OCI-LY3 (cell line): ENCODE measurements around the gene RMI2.

Experiments used
- H2AFZ ChIP-seq: fragments of 200-600, 300-600 bp; shearing (Covaris generic); 2 replicates; pipeline ENCODE4 v1.6.0; 2014; ENCODE audit warnings: antibody characterized with exemption, low read depth, low read length
- H3K27ac ChIP-seq: fragments of 200-600, 300-600 bp; sonication (generic); 2 replicates; pipeline ENCODE4 v1.5.1; 2014; ENCODE audit warnings: mild to moderate bottlenecking, low read length, moderate library complexity, mixed read lengths
- H3K27me3 ChIP-seq: fragments of 200-600, 300-600 bp; sonication (generic); 2 replicates; pipeline ENCODE4 v1.6.1; 2014; ENCODE audit warnings: low read depth, low read length, mixed read lengths
- H3K36me3 ChIP-seq: fragments of 200-600, 300-600 bp; sonication (generic); replicated peaks from 2 replicates; pipeline ENCODE3; 2014; ENCODE audit warnings: low read depth, low read length, mixed read lengths
- H3K4me1 ChIP-seq: fragments of 300-600, 200-600 bp; sonication (generic); 2 replicates; pipeline ENCODE4 v1.6.1; 2014; ENCODE audit warnings: low read length, mixed read lengths
- H3K4me2 ChIP-seq: fragments of 200-600, 300-600 bp; sonication (generic); 2 replicates; pipeline ENCODE4 v1.6.1; 2014; ENCODE audit warnings: low read length, mixed read lengths
- H3K4me3 ChIP-seq: fragments of 300-600, 200-600 bp; sonication (generic); 2 replicates; pipeline ENCODE4 v1.5.1; 2014; ENCODE audit warnings: antibody characterized with exemption, mild to moderate bottlenecking, low read length, moderate library complexity
- H3K79me2 ChIP-seq: fragments of 300-600, 200-600 bp; shearing (Covaris generic); 2 replicates; pipeline ENCODE4 v1.6.1; 2014; ENCODE audit warnings: mild to moderate bottlenecking, low read length, mixed read lengths
- H3K9ac ChIP-seq: fragments of 300-600, 200-600 bp; shearing (Covaris generic); 2 replicates; pipeline ENCODE4 v1.6.0; 2014; ENCODE audit warnings: mild to moderate bottlenecking, low read length, moderate library complexity
- H3K9me3 ChIP-seq: fragments of 200-600, 300-600 bp; shearing (Covaris generic); 2 replicates; pipeline ENCODE4 v1.6.1; 2014; ENCODE audit warnings: low read length, mixed read lengths; ENCODE audit not compliant: insufficient read depth
- H4K20me1 ChIP-seq: fragments of 200-600, 300-600 bp; sonication (generic); 2 replicates; pipeline ENCODE4 v1.6.1; 2016; ENCODE audit warnings: low read length, mixed read lengths; ENCODE audit not compliant: insufficient read depth
- CTCF ChIP-seq: fragments of 200-600, 300-600 bp; sonication (generic); IDR thresholded peaks from 2 replicates; pipeline ENCODE4 v1.5.1; 2014; ENCODE audit warnings: antibody characterized with exemption, low read length, low read depth
- EZH2phosphoT487 ChIP-seq: fragments of 200-600 bp; shearing (Covaris generic); IDR thresholded peaks from 2 replicates; pipeline ENCODE4 v1.6.1; 2018; ENCODE audit warnings: antibody characterized with exemption, mixed run types, low read depth

Gene RMI2

GRCh38 chr16:11309895-11310633 is 35.2 kb upstream of the RMI2 start:
- H3K36me3 ChIP-seq, result no peaks in the 10 kb centered on the region
- H3K27ac ChIP-seq, result no peak overlapping the region
- H3K9me3 ChIP-seq, result 0 out of 2 replicates have a peak, but pooled peaks cover 6% of the 10 kb centered on the region
- H3K9ac ChIP-seq, result no peak overlapping the region
- H2AFZ ChIP-seq, result no peak overlapping the region
- no peaks in the 10 kb centered on the region for H3K79me2 ChIP-seq
- peaks cover 31% of the 10 kb centered on the region for H3K4me1 ChIP-seq
- TF ChIP-seq CTCF (no peak), EZH2phosphoT487 (no peak)
- no peak overlapping the region for H3K4me3 ChIP-seq
- H4K20me1 ChIP-seq, result no peaks in the 10 kb centered on the region
- H3K4me2 ChIP-seq, result no peak overlapping the region
- H3K27me3 ChIP-seq, result no peaks in the 10 kb centered on the region

GRCh38 chr16:11310634-11310977 is 34.7 kb upstream of the RMI2 start:
- Histone ChIP-seq H3K9ac (no peak overlapping the region), H2AFZ (no peak overlapping the region), H3K4me3 (no peak overlapping the region), H4K20me1 (no peaks in the 10 kb centered on the region), H3K36me3 (no peaks in the 10 kb centered on the region), H3K27ac (no peak overlapping the region), H3K27me3 (no peaks in the 10 kb centered on the region), H3K79me2 (no peaks in the 10 kb centered on the region), H3K9me3 (0 out of 2 replicates have a peak, but pooled peaks cover 6% of the 10 kb centered on the region), H3K4me1 (peaks cover 31% of the 10 kb centered on the region), H3K4me2 (peak overlapping the region; percentile 47)
- TF ChIP-seq EZH2phosphoT487, result no peak
- no peak for TF ChIP-seq CTCF

- H2AFZ ChIP-seq, result no peak overlapping the region
- H3K9me3 ChIP-seq, result 0 out of 2 replicates have a peak, but pooled peaks cover 6% of the 10 kb centered on the region
- no peak overlapping the region for H3K27ac ChIP-seq
- peaks cover 1% of the 10 kb centered on the region; the same call in 1 of the 2 replicates for H3K27me3 ChIP-seq
- no peaks in the 10 kb centered on the region for H3K79me2 ChIP-seq
- H3K36me3 ChIP-seq, result no peaks in the 10 kb centered on the region
- H3K4me2 ChIP-seq, result peak overlapping the region; percentile 47
- H4K20me1 ChIP-seq, result no peaks in the 10 kb centered on the region
- no peak for TF ChIP-seq EZH2phosphoT487
- TF ChIP-seq CTCF, result no peak
- no peak overlapping the region for H3K4me3 ChIP-seq
- peaks cover 31% of the 10 kb centered on the region for H3K4me1 ChIP-seq
- no peak overlapping the region for H3K9ac ChIP-seq
These were observed 34.2 kb upstream of the RMI2 start for GRCh38 chr16:11310997-11311561.

GRCh38 chr16:11312718-11313492 is 32.4 kb upstream of the RMI2 start:
- Histone ChIP-seq H3K79me2 (no peaks in the 10 kb centered on the region), H3K9ac (no peak overlapping the region), H2AFZ (no peak overlapping the region), H3K4me2 (no peak overlapping the region; the same call in 1 of the 2 replicates), H4K20me1 (no peaks in the 10 kb centered on the region), H3K27me3 (peaks cover 10% of the 10 kb centered on the region), H3K4me1 (peaks cover 36% of the 10 kb centered on the region), H3K4me3 (no peak overlapping the region), H3K27ac (no peak overlapping the region), H3K9me3 (0 out of 2 replicates have a peak, but pooled peaks cover 6% of the 10 kb centered on the region), H3K36me3 (no peaks in the 10 kb centered on the region)
- TF ChIP-seq EZH2phosphoT487, result no peak
- TF ChIP-seq CTCF, result no peak
